Epithelial cell of prostate (primary cell): Measurements from ENCODE around the gene LCN6.
"Not testable (repeated sequence)": the region's sequence is repeated elsewhere in the genome, so short reads cannot be mapped to it uniquely, and the experiment has no call there.

Experiments used
- DNase-seq: peaks from one replicate; pipeline ENCODE4 v3.0.0-alpha.2; 2011; ENCODE audit warnings: low read depth, low spot score
- H3K27ac ChIP-seq: fragments of 450-650 bp; 2 replicates; pipeline ENCODE4 v1.5.1; 2017; ENCODE audit warnings: mild to moderate bottlenecking

Gene LCN6, protein sequence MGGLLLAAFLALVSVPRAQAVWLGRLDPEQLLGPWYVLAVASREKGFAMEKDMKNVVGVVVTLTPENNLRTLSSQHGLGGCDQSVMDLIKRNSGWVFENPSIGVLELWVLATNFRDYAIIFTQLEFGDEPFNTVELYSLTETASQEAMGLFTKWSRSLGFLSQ

DNA sequence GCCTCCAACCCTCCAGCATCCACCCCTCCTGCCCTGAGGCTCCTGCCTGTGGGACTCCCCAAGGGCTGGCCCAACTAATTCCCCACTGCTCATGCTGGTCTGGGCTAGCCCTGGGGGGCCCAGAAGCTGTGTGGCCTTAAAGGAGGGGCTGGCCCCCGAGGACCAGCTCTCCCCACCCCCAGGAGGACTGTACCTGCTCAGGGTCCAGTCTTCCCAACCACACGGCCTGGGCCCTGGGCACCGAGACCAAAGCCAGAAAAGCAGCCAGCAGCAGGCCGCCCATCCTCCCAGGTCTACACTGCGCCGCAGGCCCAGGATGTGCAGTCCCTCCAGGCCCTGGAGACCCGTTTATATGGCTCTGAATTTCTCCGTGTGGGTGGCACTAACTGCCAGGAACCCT is at the start of gene LCN6:
Gene LCN6 (minus strand): TSS at position 325 of the 400 bp plus-strand sequence. CDS start 42 bp downstream, at position 283.
- no peak within 1 kb of the TSS for H3K27ac ChIP-seq

DNA sequence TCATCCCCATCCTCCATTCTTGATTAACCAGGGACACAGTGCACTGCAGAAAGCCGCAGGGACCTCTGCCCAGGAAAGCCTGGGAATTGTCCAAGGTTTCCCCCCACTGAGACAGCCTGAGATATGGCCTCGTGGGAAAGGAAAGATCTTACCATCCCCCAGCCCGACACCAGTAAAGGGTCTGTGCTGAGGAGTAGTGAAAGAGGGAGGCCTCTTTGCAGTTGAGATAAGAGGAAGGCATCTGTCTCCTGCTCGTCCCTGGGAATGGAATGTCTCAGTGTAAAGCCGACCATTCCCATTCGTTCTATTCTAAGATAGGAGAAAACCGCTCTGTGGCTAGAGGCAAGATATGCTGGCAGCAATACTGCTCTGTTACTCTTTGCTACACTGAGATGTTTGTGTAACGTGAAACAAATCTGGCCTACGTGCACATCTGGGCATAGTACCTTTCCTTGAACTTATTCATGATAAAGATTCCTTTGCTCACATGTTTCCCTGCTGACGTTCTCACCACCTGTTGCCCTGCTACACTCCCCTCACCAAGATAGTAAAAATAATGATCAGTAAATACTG is 48.5 kb upstream of the LCN6 start:
- not testable (repeated sequence) for DNase-seq, H3K27ac ChIP-seq

More for the DNA sequence above, at the start of gene LCN6:
- DNase-seq = no peak

DNA sequence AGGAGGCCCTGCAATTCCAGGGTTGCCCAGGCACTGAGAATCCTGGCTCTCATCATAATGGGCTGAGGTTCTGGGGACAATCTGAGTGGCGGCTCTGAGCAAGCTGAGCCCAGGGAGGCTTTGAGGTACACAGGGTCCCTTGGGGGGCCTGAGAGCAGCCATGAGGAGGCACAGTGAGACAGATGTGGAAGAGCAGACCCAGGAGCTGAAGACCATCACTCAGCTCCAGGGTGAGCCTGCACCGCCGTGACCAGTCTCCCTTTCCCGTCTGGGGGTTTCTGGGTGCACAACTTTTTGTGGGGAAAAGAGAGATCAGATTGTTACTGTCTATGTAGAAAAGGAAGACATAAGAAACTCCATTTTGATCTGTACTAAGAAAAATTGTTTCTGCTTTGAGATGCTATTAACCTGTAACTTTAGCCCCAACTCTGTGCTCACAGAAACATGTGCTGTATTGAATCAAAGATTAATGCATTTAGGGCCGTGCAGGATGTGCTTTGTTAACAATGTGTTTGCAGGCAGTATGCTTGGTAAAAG is 48.0 kb upstream of the LCN6 start, which contains the start of gene CCDC183:
Gene CCDC183 (plus strand): TSS at position 101 of the 537 bp plus-strand sequence. CDS start 60 bp downstream, at position 161.
- no peak within 1 kb of the TSS for H3K27ac ChIP-seq
- no peak for DNase-seq

DNA sequence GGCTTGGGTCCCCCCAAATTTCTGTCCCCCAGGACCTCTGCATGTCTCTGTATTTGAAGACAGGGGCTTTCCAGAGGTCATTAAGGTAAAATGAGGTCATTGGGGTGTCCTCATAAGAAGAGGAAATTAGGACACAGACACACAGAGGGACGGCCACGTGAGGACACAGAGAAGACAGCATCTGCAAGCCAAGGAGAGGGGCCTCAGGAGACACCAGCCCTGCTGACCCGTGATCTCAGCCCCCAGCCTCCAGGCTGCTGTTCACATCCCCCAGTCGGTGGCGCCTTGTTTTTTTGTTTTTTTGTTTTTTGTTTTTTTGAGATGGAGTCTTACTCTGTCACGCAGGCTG is 46.6 kb upstream of the LCN6 start:
- H3K27ac ChIP-seq = no peak overlapping the region
- no peak for DNase-seq

DNA sequence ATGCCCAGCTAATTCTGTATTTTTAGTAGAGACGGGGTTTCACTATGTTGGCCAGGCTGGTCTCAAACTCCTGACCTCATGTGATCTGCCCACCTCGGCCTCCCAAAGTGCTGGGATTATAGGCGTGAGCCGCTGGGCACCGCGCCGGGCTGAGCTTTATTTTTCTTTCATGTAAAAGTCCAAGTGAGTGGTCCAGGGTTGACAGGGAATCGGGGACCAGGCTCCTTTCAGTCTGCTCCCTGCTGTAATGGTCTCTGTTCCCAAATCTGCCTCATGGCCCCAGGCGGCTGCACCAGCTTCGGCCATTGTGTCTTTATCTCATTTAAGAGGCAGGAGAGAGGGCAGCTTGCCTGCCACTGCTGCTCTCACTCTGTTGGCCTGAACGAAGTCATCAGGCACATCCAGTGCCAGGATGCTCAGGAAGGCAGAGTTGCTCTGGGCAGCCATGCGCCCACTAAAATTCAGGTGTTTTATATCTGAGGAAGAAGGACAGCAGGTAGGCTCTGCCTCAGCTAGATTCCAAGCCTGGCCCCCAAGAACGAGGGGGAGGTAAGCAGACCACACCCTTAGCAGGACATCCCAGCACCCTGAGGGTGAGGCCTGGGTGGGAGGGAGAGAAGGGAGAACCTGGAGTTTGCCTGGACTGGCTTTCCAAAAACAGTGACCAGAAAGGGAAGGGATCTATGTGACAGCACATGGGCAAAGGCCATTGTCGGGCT is 46.1 kb upstream of the LCN6 start:
- no peak for DNase-seq

DNA sequence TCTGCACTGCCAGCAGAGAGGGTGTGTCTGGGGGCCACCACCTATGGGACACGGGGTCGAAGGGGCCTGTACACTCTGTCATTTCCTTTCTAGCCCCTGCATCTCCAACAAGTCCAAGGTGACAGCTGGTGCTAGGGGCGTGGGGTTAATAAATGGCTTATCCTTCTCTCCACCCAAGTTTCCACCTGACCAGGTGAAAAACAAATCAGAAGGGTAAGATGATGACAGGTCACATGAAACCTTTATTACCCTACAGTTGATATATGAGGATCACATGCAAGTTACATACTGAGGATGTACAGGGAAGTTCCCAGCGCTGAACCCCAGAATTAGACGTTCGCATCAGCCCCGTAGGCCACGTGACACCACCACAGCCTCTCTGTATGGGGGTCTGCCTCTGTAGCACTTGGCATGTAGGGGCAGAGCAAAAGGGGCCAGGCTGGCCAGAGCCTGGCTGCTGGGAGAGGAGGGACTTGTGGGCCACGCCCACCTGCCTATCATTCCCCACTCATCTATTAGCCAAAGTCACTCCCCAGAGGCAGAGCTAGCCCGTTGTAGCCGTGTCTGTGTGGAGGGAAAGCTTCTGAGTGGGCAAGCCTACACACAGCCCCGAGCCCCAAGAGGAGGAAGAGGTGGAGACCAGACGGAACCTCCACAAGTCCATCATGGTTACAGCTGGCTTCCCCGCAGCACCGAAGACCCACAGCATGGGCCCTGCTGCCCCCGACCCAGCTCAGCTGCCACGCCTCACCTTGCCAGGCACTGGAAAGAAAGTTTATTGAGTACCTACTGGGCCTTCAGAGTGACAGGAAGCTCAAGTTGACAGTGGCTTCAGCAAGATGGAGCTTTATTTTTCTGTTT is 45.0 kb upstream of the LCN6 start:
- DNase-seq = no peak

More for the DNA sequence above, 46.1 kb upstream of the LCN6 start:
- H3K27ac ChIP-seq = no peak overlapping the region

DNA sequence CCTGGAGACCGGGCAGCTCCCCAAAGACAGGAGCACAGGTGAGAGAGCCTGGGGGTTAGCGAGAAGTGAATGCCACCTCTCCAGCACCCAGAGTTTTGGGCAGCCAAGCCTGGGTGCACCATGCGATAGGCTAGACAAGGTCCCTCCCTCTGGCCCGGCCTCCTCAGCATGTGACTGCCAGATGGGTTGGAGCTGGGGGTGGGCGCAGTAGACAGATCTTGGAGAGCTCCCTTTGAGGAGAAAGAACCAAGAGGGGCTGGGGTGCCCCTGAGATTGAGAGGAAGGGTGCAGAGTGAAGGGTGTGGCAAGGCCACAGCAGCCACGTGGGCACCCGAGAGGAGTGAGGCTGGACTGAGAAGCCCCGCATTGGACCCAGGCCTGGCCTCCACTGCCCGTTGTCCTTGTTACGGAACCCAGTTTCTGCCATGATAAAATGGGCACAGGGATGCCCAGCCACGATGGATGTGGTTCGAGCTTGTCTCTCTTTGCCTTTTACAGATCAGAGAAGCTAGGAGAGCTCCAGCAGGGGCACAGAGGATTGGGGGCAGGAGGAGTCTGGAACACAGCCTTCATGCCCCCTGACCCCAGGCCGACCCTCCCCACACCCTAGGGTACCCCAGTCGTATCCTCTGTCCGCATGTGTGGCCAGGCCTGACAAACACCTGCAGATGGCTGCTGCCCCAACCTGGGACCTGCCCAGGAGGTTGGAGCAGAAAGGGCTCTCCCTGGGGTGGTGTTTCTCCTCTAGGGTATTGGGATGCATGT is 44.2 kb upstream of the LCN6 start:
- DNase-seq = no peak
- peak overlapping the region; percentile 91 for H3K27ac ChIP-seq

More for the DNA sequence above, 45.0 kb upstream of the LCN6 start:
- H3K27ac ChIP-seq = no peak overlapping the region

DNA sequence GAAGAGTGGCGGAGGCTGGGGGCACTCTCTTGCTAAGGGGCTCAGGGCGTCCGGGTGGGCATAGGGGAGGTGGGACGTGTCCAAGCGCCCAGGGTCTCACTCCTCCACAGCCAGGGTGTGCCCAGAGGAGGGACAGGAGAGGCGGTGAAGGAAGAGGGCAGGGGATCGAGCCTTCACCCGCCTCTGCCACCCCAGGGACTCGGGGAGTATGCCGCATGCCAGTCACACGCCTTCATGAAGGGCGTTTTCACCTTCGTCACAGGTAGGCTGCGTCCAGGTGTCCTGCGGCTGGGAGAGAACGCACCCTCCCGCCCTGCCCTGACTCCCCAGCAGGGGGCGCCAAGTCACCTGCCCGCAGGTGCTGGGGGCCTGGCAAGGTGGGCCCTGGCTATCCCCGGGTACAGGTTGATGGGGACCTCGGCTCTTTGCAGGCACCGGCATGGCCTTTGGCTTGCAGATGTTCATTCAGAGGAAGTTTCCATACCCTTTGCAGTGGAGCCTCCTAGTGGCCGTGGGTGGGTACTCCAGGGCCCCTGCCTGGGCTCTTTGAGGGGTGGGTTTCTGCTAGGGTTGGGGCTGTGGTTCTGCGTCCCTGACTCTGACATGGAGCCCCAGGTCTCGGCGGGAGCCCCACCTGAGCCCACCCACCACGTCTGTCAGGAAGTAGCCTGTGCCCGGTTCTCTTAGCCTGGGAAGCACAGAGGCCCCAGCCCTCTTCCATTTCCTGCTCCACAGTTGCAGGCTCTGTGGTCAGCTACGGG is 43.4 kb upstream of the LCN6 start:
- peak overlapping the region; percentile 91 for H3K27ac ChIP-seq
- DNase-seq = peak; percentile 57

DNA sequence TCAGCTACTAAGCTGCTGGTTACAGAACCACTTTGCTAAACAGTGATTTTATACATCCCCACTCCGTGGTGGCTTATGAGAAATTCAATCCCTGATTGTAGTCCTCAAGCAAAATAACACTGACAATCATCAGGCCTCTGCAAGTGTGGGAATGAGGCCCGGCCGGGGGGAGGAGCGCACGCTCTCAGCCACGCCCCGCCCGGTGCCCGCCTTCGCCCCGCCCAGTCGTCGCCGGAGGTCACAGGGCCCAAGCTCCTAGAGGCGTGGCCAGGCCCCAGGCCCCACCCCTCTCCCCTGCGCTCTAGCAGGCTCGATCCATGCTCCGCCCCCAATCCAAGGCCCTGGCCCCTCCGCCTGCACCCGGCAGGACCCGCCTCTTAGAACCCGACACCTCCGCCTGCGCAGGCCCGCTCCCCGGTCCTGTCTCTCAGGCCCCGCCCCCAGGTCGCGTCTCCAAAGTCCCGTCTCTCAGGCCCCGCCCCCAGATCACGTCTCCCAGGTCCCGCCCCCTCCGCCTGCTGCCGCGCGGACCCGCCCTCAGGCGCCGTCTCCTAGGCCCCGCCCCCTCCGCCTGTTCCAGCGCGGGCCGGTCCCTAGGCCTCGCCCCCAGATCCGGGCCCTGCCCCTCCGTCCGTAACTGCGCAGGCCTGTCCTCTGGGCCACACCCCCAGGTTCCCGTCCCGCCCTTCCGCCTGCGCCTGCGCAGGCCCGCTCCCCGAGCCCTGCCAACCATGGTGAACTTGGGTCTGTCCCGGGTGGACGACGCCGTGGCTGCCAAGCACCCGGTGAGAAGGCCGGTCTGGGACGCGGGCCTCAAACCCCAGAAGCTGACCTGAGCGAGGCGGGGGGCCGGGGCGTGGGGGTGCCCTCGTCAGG is 42.6 kb upstream of the LCN6 start, which contains the start of gene TMEM141:
Gene TMEM141 (plus strand): TSS at position 705 of the 876 bp plus-strand sequence. CDS start 27 bp downstream, at position 732.
- peak; percentile 91 for DNase-seq
- H3K27ac ChIP-seq = peak within 1 kb of the TSS; percentile 91

DNA sequence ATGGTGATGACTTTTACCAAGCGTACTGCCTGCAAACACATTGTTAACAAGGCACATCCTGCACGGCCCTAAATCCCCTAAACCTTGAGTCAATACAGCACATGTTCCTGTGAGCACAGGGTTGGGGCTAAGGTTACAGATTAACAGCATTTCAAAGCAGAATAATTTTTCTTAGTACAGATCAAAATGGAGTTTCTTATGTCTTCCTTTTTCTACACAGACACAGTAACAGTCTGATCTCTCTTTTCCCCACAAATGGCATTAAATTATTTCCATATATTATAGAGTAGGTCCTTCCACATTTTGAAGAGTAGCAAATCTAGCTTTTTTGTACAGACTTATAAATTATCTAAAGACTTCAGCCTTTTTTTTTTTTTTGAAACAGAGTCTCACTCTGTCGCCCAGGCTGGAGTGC is 41.2 kb upstream of the LCN6 start:
- no peak for DNase-seq
- H3K27ac ChIP-seq = no peak overlapping the region

DNA sequence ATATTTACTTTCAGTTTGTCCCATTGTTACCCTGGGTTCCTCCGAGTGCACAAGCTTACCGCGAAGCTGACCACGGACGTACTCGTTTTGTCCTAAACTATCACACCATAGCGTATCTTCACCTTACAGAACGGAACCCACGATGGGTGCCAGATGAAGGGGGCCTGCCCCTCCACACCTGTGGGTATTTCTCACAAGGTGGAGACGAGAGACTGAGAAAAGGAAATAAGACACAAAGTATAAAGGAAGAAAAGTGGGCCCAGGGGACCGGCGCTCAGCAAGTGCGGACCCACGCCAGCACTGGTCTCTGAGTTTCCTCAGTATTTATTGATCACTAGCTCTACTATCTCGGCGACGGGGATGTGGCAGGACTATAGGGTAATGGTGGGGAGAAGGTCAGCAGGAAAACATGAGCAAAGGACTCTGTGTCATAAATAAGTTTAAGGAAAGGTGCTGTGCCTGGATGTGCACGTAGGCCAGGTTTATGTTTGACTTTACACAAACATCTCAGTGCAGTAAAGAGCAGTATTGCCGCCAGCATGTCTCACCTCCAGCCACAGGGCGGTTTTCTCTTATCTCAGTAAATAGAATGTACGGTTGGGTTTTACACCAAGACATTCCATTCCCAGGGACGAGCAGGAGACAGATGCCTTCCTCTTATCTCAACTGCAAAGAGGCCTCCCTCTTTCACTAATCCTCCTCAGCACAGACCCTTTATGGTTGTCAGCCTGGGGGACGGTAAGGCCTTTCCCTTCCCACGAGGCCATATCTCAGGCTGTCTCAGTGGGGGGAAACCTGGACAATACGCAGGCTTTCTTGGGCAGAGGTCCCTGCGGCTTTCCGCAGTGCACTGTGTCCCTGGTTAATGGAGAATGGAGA is 40.6 kb upstream of the LCN6 start:
- H3K27ac ChIP-seq = not testable (repeated sequence)

DNA sequence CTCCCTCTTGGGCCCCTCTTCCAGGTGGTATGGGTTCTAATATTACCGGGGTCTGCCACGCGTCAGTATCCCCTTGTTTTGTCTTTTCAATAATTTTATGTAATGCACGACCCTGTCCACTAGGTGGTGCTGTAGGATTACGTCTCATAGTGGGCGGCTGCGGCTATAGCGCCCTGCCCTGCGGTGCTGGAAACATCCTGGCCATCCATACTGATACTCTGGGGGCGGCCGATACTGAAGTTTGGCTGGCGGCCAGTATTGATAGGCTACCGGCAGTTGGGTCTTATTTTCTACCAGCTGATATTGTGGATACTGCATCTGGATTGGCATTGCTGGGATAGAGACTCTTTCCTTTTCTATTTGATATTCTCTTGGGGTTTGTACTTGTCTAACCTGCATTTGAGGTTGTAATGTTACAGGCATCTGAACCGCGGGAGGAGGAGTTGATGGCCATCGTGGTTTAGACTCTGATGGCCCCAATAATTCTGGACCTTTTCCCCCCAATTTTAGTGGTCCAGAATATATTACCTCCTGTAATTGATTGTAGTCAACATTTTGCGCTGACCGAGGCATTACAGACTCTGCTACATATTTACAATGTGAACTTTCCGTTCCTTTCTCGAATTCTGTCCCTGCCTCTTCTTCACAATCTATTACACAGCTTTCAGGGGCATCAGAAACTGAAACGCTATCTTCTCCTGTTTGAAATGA is 39.5 kb upstream of the LCN6 start:
- H3K27ac ChIP-seq = no peak overlapping the region
- DNase-seq = no peak

More for the DNA sequence above, 40.6 kb upstream of the LCN6 start:
- DNase-seq = not testable (repeated sequence)

DNA sequence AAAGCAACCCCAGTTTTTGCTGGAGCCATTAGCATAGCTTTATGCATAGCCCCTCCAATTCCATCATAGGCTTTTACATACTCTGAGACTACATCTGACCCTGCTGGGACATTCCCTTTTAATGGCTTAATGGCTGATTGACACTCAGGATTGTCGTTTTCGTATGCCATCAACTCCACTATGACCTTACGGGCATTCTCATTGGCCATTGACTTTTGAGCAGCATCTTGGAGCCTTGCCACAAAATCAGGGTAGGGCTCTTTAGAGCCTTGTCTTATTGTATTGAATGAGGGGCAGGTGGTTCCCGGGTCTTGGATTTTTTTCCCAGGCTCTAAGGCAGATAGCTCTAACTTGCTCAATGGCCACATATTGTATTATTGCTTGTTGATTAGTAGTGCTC is 38.7 kb upstream of the LCN6 start:
- not testable (repeated sequence) for H3K27ac ChIP-seq, DNase-seq

DNA sequence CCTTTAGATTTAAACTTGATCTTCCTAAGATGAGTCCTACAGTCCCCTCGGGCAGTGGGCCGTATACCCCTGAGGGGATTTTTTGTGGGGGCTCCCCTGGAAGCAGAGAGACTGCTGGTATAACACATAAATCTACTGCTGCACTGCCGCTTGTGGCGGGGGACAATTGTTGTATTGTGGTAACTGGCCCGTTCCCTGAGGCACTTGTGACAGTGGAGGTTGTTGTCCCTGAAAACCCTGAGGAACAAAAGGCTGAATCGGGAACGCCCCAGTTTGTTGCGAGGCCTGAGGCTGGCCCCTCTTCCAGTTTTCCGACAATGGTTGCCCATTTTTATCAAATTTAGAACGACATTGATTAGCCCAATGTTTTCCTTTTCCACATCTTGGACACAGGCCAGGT is 38.1 kb upstream of the LCN6 start:
- H3K27ac ChIP-seq = no peak overlapping the region
- DNase-seq = no peak

DNA sequence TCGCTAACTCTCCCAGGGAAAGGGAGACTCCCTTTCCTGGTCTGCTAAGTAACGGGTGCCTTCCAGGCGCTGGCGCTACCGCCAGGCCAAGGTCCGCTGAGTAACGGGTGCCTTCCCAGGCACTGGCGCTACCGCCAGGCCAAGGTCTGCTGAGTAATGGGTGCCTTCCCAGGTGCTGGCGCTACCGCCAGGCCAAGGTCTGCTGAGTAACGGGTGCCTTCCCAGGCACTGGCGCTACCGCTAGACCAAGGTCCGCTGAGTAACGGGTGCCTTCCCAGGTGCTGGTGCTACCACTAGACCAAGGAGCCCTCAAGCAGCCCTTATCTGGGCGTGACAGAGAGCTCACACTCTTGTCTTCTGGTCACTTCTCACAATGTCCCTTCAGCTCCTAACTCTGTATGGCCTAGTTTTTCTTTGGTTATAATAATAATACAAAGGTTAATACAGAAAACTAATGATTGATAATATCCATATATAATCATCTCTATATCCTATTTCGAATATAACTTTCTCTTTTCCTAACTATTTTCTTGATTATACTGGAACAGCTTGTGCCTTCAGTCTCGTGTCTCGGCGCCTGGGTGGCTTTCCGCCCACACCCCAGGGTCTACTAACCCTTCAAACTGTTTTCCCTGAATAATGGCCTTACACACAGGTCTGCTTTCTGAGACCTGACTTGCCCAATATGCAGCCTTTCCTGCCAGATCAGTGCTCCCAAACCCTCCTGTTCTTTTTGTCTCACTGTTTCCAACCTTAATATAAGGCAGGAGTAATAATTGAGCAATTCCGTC is 37.4 kb upstream of the LCN6 start:
- not testable (repeated sequence) for DNase-seq, H3K27ac ChIP-seq
